Gastroesophageal sphincter (tissue), 4 donors: Measurements from ENCODE around the gene FGF5. TPM values are rescaled to one million over a fixed set of nuclear protein-coding genes. Genes with fewer than 3 reads are reported as not detected.

ENCODE experiments used
- ATAC-seq: fragments of 150-250 bp; one replicate; pipeline ENCODE4 v1.9.1; 2016; ENCODE audit warnings: mild to moderate bottlenecking, moderate library complexity
- H3K27ac ChIP-seq, 4 donors: fragments of 200-600 bp; sonication (generic) in 3 of 4; 1 replicate in 3 of 4; 2 replicates in 1 of 4; pipeline ENCODE4 v1.5.1; 2016 to 2019
- H3K27me3 ChIP-seq: fragments of 200-600 bp; sonication (generic); one replicate; pipeline ENCODE4 v1.5.1; 2019
- H3K36me3 ChIP-seq, 2 donors: fragments of 200-600 bp; sonication (generic); one replicate each; pipeline ENCODE4 v1.5.1; 2019; ENCODE audit warnings: control low read depth in 1 of 2
- H3K4me1 ChIP-seq, 3 donors: fragments of 200-600 bp; sonication (generic); 1 replicate in 2 of 3; 2 replicates in 1 of 3; pipeline ENCODE4 v1.5.1; 2016 to 2019; ENCODE audit warnings: control low read depth in 2 of 3
- H3K4me3 ChIP-seq, 2 donors: fragments of 200-600 bp; sonication (generic); one replicate each; pipeline ENCODE4 v1.5.1; 2019; ENCODE audit warnings: mild to moderate bottlenecking in 1 of 2, moderate library complexity in 1 of 2
- H3K9me3 ChIP-seq, 3 donors: fragments of 200-600 bp; sonication (generic); one replicate each; pipeline ENCODE4 v1.5.1; 2017 to 2019; ENCODE audit warnings: control low read depth in 2 of 3
- EP300 ChIP-seq: sonication (generic); formaldehyde crosslinking; IDR thresholded peaks from one replicate; pipeline ENCODE4 v1.6.1; 2017; ENCODE audit warnings: antibody characterized with exemption, mild to moderate bottlenecking
- POLR2A ChIP-seq, 2 donors: fragments of 450-650 bp; IDR thresholded peaks; one replicate each; pipeline ENCODE4 v1.6.1; 2017; ENCODE audit warnings: antibody characterized with exemption in 2 of 2, mild to moderate bottlenecking in 2 of 2, moderate library complexity in 1 of 2
- POLR2AphosphoS5 ChIP-seq: sonication (generic); formaldehyde crosslinking; IDR thresholded peaks from one replicate; pipeline ENCODE4 v1.6.1; 2017; ENCODE audit warnings: antibody characterized with exemption
- WGBS, 2 donors: methylation state at CpG; one replicate each; pipeline ENCODE4 v1.1.5; 2018; ENCODE audit warnings: low coverage in 1 of 2; 5-methylcytosine and 5-hydroxymethylcytosine counted together
- total RNA-seq, 4 donors: library from RNA; depleted of rRNA; stranded (reverse); fragments of >200 nt; gene quantifications; one replicate each; pipeline ENCODE4 v1.1.0, GENCODE V29; 2016
- TF ChIP-seq, protein P1 (sequence below), 4 experiments: fragments of 200-600 bp in 2 of 4; fragments of 450-650 bp in 2 of 4; sonication (generic) in 1 of 4; IDR thresholded peaks; one replicate each; pipeline ENCODE4 v1.5.1; 2017 to 2019; ENCODE audit warnings: antibody characterized with exemption in 4 of 4, mild to moderate bottlenecking in 2 of 4, moderate library complexity in 2 of 4

The FGF5 gene
- total RNA-seq, 4 donors from 2014 or later = 1.2 to 2.4 (median 2.0) TPM

DNA sequence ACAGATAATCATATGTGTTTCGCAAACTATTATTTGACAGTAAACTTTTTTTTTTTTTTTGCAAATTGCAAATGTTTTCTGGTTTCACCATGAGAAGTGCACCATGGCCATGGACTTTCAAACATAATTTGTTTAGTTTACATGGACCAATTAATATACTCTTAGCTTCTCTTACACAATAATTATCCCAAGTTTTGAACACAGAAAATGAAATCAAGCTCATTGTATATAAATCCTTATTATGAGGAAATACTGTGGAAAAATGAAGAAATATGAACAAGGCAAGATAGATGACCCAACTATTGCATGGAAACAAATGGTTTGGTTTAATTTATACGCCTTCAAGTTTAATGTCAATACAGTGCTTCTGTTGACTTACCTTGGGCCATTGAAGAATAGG lies 3.9 kb downstream of the FGF5 start:
- H3K4me1 ChIP-seq = peaks cover 0 to 32% (median 8%) of the 10 kb centered on the region in 3 donors
- H3K36me3 ChIP-seq = no peaks in the 10 kb centered on the region
- H3K9me3 ChIP-seq = no peaks in the 10 kb centered on the region
- H3K27ac ChIP-seq = no peak overlapping the region
- H3K27me3 ChIP-seq = peaks cover 32% of the 10 kb centered on the region
- no peak for TF ChIP-seq POLR2AphosphoS5
- TF ChIP-seq EP300 = no peak
- TF ChIP-seq, protein P1, sequence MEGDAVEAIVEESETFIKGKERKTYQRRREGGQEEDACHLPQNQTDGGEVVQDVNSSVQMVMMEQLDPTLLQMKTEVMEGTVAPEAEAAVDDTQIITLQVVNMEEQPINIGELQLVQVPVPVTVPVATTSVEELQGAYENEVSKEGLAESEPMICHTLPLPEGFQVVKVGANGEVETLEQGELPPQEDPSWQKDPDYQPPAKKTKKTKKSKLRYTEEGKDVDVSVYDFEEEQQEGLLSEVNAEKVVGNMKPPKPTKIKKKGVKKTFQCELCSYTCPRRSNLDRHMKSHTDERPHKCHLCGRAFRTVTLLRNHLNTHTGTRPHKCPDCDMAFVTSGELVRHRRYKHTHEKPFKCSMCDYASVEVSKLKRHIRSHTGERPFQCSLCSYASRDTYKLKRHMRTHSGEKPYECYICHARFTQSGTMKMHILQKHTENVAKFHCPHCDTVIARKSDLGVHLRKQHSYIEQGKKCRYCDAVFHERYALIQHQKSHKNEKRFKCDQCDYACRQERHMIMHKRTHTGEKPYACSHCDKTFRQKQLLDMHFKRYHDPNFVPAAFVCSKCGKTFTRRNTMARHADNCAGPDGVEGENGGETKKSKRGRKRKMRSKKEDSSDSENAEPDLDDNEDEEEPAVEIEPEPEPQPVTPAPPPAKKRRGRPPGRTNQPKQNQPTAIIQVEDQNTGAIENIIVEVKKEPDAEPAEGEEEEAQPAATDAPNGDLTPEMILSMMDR (IDR thresholded peaks at IDR 0.05) = no peak
- no peak for TF ChIP-seq POLR2A (IDR thresholded peaks at IDR 0.05)
- WGBS, 2 donors = 90 to 94% methylated on average over 2 of the region's 2 CpGs
- no peak for ATAC-seq
- no peak overlapping the region for H3K4me3 ChIP-seq

DNA sequence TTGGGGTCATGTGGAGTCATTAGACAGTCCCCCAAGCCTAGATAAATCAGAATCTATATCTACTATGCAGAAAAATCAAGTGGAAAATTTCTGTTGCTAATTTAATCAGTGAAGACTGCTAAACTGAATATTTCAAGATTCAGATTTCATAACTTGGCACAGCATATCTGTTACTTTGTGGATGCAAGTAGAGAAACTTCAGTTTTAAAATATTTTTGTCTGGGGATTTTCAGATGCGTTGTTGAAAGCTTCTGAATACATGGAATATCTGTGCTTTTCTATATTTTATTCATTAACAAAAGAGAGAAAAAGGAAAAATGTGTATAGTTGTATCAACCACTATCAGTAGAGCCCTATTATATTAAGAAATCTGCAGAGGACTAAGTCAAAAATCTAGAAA lies 4.4 kb downstream of the FGF5 start:
- no peak for ATAC-seq
- H3K9me3 ChIP-seq = no peaks in the 10 kb centered on the region
- no peak overlapping the region for H3K27ac ChIP-seq
- WGBS, 2 donors = 27 to 86% methylated on average over 1 of the region's 1 CpG
- H3K36me3 ChIP-seq = no peaks in the 10 kb centered on the region
- no peak overlapping the region for H3K4me3 ChIP-seq
- peaks cover 27% of the 10 kb centered on the region for H3K27me3 ChIP-seq
- TF ChIP-seq, protein P1 (IDR thresholded peaks at IDR 0.05) = no peak
- TF ChIP-seq POLR2A (IDR thresholded peaks at IDR 0.05) (no peak), EP300 (no peak), POLR2AphosphoS5 (no peak)
- H3K4me1 ChIP-seq = peaks cover 0 to 27% (median 8%) of the 10 kb centered on the region in 3 donors

DNA sequence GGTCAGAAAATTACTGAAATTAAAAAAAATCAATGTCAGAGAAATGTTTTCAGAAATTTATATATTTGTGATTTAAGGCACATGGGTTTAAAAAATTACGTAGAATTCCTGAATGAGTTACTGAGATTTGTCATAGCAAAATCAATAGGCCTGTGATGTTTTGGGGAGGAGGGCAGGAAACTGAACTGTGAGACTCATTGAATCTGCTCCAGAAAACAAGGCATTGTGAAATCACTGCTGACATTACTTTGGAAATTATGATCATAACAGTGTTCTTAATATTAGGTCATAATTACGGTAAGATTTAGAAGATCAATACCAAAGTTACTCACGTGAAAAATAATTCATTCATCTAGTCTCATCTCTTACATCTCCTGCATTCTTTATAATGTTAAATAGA lies 5.3 kb downstream of the FGF5 start:
- Histone ChIP-seq H3K9me3 (no peaks in the 10 kb centered on the region), H3K27me3 (peaks cover 19% of the 10 kb centered on the region), H3K4me1 (peaks cover 0 to 17% (median 8%) of the 10 kb centered on the region in 3 donors), H3K36me3 (no peaks in the 10 kb centered on the region), H3K27ac (no peak overlapping the region), H3K4me3 (no peak overlapping the region)
- 73 to 80% methylated on average over 3 of the region's 3 CpGs for WGBS, 2 donors
- TF ChIP-seq POLR2A (IDR thresholded peaks at IDR 0.05) = no peak
- TF ChIP-seq POLR2AphosphoS5 = no peak
- TF ChIP-seq, protein P1 (IDR thresholded peaks at IDR 0.05) = no peak
- TF ChIP-seq EP300 = no peak
- ATAC-seq = no peak

DNA sequence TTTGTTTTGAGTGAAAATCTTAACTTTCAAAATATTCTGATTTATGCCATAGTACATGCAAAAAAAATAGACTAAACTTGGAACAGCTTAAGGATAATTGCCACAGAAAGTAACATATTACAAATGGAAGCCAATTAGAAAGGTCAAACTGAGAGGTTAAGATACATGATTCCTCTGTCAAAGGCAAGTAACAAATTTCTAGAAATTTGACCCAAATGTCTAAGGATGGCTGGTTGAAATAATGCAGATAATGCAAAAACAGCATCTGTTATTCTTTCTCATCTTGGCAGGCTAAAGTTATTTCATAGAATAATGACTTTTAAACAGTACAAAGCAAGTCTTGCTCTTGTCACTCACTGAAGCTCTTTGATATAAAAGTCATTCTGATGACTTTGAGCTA lies 10.5 kb downstream of the FGF5 start:
- Histone ChIP-seq H3K27ac (no peak overlapping the region), H3K9me3 (no peaks in the 10 kb centered on the region), H3K4me3 (no peak overlapping the region), H3K4me1 (no peaks in the 10 kb centered on the region), H3K27me3 (no peaks in the 10 kb centered on the region), H3K36me3 (no peaks in the 10 kb centered on the region)
- TF ChIP-seq POLR2AphosphoS5 = no peak
- TF ChIP-seq POLR2A (IDR thresholded peaks at IDR 0.05) = no peak
- TF ChIP-seq, protein P1 (IDR thresholded peaks at IDR 0.05) = no peak
- no peak for TF ChIP-seq EP300
- no peak for ATAC-seq

DNA sequence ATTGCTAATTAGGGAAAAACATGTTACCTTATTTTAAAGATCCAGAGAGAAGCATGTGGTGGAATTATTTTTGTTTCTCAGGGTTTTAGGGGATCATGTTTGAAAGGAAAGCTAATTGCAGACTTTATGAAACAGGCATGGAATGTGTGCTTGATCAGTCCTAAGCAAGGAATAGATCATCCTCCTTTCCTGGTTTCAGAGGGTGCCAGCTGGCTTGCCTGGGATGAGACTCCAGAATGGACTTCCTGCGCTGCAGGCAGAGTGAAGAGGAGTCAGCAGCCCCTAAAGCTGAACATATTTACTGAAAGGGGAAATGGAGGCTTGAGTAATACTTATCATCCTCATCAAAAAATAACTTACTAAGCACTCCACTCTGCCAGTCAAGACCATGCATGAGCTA lies 13.3 kb downstream of the FGF5 start:
- H3K27me3 ChIP-seq = no peaks in the 10 kb centered on the region
- no peaks in the 10 kb centered on the region for H3K4me1 ChIP-seq
- no peak for TF ChIP-seq POLR2AphosphoS5
- TF ChIP-seq POLR2A (IDR thresholded peaks at IDR 0.05) = no peak
- TF ChIP-seq, protein P1 (IDR thresholded peaks at IDR 0.05) = no peak
- TF ChIP-seq EP300 = no peak
- H3K27ac ChIP-seq = no peak overlapping the region
- H3K4me3 ChIP-seq = no peak overlapping the region
- 90% methylated on average over 1 of the region's 1 CpG; no CpG with 5 or more reads in 1 of the 2 donors for WGBS, 2 donors
- ATAC-seq = no peak
- H3K36me3 ChIP-seq = no peaks in the 10 kb centered on the region
- no peaks in the 10 kb centered on the region for H3K9me3 ChIP-seq
